K562 (cell line): ENCODE results near the gene CHTOP. TPM values are rescaled to one million over a fixed set of nuclear protein-coding genes. Genes with fewer than 3 reads are reported as not detected.
A peak's percentile ranks its signal among the peaks of the same experiment; 100 is the strongest.

ENCODE experiments used
- ARID1B ChIP-seq: fragments of 450-650 bp; IDR thresholded peaks from 2 replicates; pipeline ENCODE4 v1.6.1; 2016; ENCODE audit warnings: antibody characterized with exemption, mild to moderate bottlenecking, inconsistent platforms
- ARID3A ChIP-seq: IDR thresholded peaks from 2 replicates; pipeline ENCODE4 v1.6.1; 2012; ENCODE audit warnings: low read depth, low read length, improper control_type of control experiment, borderline replicate concordance
- BACH1 ChIP-seq: fragments of 200-800 bp; sonication (Bioruptor generic); IDR thresholded peaks from 2 replicates; pipeline ENCODE4 v1.6.1; 2016; ENCODE audit warnings: missing genetic modification characterization, missing compliant biosample characterization
- CXXC5 ChIP-seq: fragments of 250-450 bp; sonication (Bioruptor Pico); IDR thresholded peaks from 2 replicates; pipeline ENCODE4 v1.8.0; 2022; ENCODE audit warnings: inconsistent platforms, mild to moderate bottlenecking, moderate library complexity
- EGR1 ChIP-seq: fragments of 450-650 bp; conservative IDR thresholded peaks from 2 replicates; pipeline ENCODE4 v1.6.1; 2017; ENCODE audit warnings: mild to moderate bottlenecking
- ETS2 ChIP-seq: IDR thresholded peaks from 2 replicates; pipeline ENCODE4 v1.6.1; 2016; ENCODE audit warnings: borderline replicate concordance, missing genetic modification characterization, mild to moderate bottlenecking, moderate library complexity, missing compliant biosample characterization; ENCODE audit not compliant: poor library complexity, severe bottlenecking
- GATA2 ChIP-seq: sonication (generic); formaldehyde crosslinking; IDR thresholded peaks from 2 replicates; pipeline ENCODE4 v1.4.0; 2020; ENCODE audit warnings: mild to moderate bottlenecking, missing genetic modification reagents
- GATAD2A ChIP-seq: fragments of 450-650 bp; IDR thresholded peaks from 2 replicates; pipeline ENCODE4 v1.6.1; 2017
- HDAC2 ChIP-seq: fragments of 450-650 bp; IDR thresholded peaks from 2 replicates; pipeline ENCODE4 v1.6.1; 2016; ENCODE audit warnings: mild to moderate bottlenecking
- HDAC3 ChIP-seq: fragments of 450-650 bp; IDR thresholded peaks from 2 replicates; pipeline ENCODE4 v1.6.1; 2018; ENCODE audit warnings: borderline replicate concordance, mild to moderate bottlenecking, moderate library complexity; ENCODE audit not compliant: partially characterized antibody
- KDM1A ChIP-seq, 2 experiments: fragments of 450-650 bp; IDR thresholded peaks; 2 replicates each; pipeline ENCODE4 v1.6.1; 2016; ENCODE audit warnings: mild to moderate bottlenecking in 2 of 2
- MCM7 ChIP-seq, 2 experiments: fragments of 450-650 bp; IDR thresholded peaks; 2 replicates each; pipeline ENCODE4 v1.6.1; 2016 to 2018
- MEF2D ChIP-seq: conservative IDR thresholded peaks from 2 replicates; pipeline ENCODE4 v1.6.1; 2016; ENCODE audit warnings: low read depth, missing genetic modification characterization, missing compliant biosample characterization
- NR2C1 ChIP-seq, 2 experiments: fragments of 450-650 bp; IDR thresholded peaks; 2 replicates each; pipeline ENCODE4 v1.6.1; 2017; ENCODE audit warnings: mild to moderate bottlenecking in 2 of 2, antibody characterized with exemption in 1 of 2, inconsistent platforms in 1 of 2, missing compliant biosample characterization in 1 of 2, missing genetic modification characterization in 1 of 2
- PPARD ChIP-seq: fragments of 250-450 bp; sonication (Bioruptor Pico); IDR thresholded peaks from 2 replicates; pipeline ENCODE4 v1.8.0; 2022; ENCODE audit warnings: inconsistent platforms, mild to moderate bottlenecking, moderate library complexity
- RUNX1 ChIP-seq: sonication (generic); IDR thresholded peaks from 2 replicates; pipeline ENCODE4 v1.6.1; 2016; ENCODE audit warnings: antibody characterized with exemption, low read depth
- U2AF1 ChIP-seq: fragments of 200-400 bp; formaldehyde crosslinking; optimal IDR thresholded peaks from 2 replicates; pipeline ENCODE3; 2017; ENCODE audit warnings: mild to moderate bottlenecking, low read depth, low read length, moderate library complexity
- XRCC4 ChIP-seq: IDR thresholded peaks from one replicate; pipeline ENCODE4 v1.6.1; 2011; ENCODE audit not compliant: insufficient read depth, insufficient read length; ENCODE audit errors: extremely low read depth
- ZNF175 ChIP-seq: fragments of 200-800 bp; sonication (Bioruptor generic); IDR thresholded peaks from 2 replicates; pipeline ENCODE4 v1.6.1; 2016; ENCODE audit warnings: low read depth, mild to moderate bottlenecking, missing genetic modification characterization, missing compliant biosample characterization
- ZNF518B ChIP-seq: fragments of 250-450 bp; sonication (Bioruptor Pico); IDR thresholded peaks from 2 replicates; pipeline ENCODE4 v1.5.0; 2021; ENCODE audit warnings: mild to moderate bottlenecking, moderate library complexity
- ZNF717 ChIP-seq: fragments of 250-450 bp; sonication (Bioruptor Pico); IDR thresholded peaks from 2 replicates; pipeline ENCODE4 v1.5.0; 2021
- polyA plus RNA-seq, 8 experiments: library from polyadenylated mRNA; depleted of rRNA in 4 of 8; stranded (reverse) in 5 of 8; unstranded in 3 of 8; fragments of >200 nt; fragmentation: Nextera tagmentation in 2 of 8; fragmentation: Illumina TruSeq in 1 of 8; extraction: Ambion mirVana in 2 of 8; extraction: Trizol in 1 of 8; gene quantifications; 2 replicates each; pipeline versions ENCODE4 v1.2.1 to v1.2.3, GENCODE V29; 2011 to 2014; ENCODE audit warnings: inconsistent platforms in 1 of 8, missing spikeins in 1 of 8
- total RNA-seq, 7 experiments: library from RNA; depleted of rRNA in 6 of 7; stranded (reverse); fragments of >200 nt in 6 of 7; fragmentation: Illumina TruSeq in 2 of 7; extraction: Trizol in 2 of 7; gene quantifications; 2 replicates each; pipeline versions ENCODE4 v1.2.1 to v1.2.3, GENCODE V29; 2011 to 2021; ENCODE audit warnings: low replicate concordance in 1 of 7
- TF ChIP-seq, protein P1 (sequence below): sonication (generic); formaldehyde crosslinking; IDR thresholded peaks from 2 replicates; pipeline ENCODE4 v1.8.0; 2022; ENCODE audit warnings: mild to moderate bottlenecking, missing genetic modification reagents, borderline replicate concordance

The CHTOP gene
- total and polyA plus RNA-seq, 9 of the 15 experiments (the other 6 are each of a cell fraction or from before 2014, with no cell fraction given) = 10.2 to 91.8 (median 60.8) TPM

DNA sequence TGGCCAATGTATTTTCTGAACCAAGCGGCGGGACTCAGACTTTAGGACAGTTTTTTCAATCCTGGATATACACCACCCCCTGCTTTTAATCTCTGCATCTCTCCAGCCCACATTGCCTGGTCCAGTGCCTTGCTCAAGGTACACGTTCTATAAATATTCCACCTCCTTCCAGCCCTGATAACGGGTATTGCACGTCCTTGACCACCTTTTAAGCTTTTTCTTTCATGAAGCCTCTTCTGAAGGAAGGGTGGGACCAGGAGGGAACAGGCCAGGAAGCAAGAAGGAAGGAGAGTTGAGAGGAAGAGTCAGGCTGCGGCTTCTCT lies 24.3 kb upstream of the CHTOP start (continued):
- TF ChIP-seq NR2C1 (IDR thresholded peaks at IDR 0.05) (peak; percentile 49; the same call in 1 of the 2 replicates), NR2C1 (tag; IDR thresholded peaks at IDR 0.05) (no peak), KDM1A (IDR thresholded peaks at IDR 0.05) (peak; percentile 20 to 45; a peak in 1 of 4 replicates), MEF2D (tag) (peak; percentile 77), RUNX1 (no peak), U2AF1 (no peak), ETS2 (tag) (no peak), HDAC3 (no peak), ARID3A (no peak), GATAD2A (0 out of 2 replicates have a peak, but pooled peaks have one; percentile 1), HDAC2 (0 out of 2 replicates have a peak, but pooled peaks have one; percentile 8), BACH1 (no peak), GATA2 (peak; percentile 59), PPARD (no peak), ARID1B (0 out of 2 replicates have a peak, but pooled peaks have one; percentile 28), CXXC5 (CRISPR knock-in tag) (no peak), ZNF717 (CRISPR knock-in tag) (no peak), EGR1 (peak; percentile 48), ZNF518B (no peak), XRCC4 (no peak), MCM7 (IDR thresholded peaks at IDR 0.05) (no peak), ZNF175 (no peak)
- TF ChIP-seq, protein P1, sequence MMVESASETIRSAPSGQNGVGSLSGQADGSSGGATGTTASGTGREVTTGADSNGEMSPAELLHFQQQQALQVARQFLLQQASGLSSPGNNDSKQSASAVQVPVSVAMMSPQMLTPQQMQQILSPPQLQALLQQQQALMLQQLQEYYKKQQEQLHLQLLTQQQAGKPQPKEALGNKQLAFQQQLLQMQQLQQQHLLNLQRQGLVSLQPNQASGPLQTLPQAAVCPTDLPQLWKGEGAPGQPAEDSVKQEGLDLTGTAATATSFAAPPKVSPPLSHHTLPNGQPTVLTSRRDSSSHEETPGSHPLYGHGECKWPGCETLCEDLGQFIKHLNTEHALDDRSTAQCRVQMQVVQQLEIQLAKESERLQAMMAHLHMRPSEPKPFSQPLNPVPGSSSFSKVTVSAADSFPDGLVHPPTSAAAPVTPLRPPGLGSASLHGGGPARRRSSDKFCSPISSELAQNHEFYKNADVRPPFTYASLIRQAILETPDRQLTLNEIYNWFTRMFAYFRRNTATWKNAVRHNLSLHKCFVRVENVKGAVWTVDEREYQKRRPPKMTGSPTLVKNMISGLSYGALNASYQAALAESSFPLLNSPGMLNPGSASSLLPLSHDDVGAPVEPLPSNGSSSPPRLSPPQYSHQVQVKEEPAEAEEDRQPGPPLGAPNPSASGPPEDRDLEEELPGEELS (CRISPR knock-in tag) = 0 out of 2 replicates have a peak, but pooled peaks have one; percentile 40
